ENCODE measurements around the gene SMARCAL1.

DNA sequence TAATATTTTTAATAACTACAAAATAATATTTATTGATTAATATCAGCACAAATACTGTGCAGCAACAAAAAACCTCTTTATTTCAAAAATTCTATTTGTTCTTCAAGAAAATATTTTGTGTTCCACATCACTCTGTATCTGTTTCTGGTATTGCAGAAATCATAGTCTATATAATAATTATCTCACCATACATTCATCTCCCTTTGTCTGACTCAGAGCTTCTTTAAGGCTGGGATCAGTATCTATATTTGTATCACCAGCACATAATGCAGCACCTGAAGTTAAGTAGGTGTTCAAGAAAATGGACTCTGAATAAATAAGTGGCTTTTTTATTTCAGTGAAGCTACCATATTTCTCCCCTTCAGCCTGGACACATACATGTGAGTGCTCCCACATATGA is 38.4 kb upstream of the SMARCAL1 start:
- no peak for TF ChIP-seq POLR2AphosphoS5 (IDR thresholded peaks at IDR 0.05; ENCODE audit: low read depth, low read length)
- TF ChIP-seq CTCF (IDR thresholded peaks at IDR 0.05), result no peak
- TF ChIP-seq REST (IDR thresholded peaks at IDR 0.05; ENCODE audit: insufficient read depth in 1 of 2, low read depth in 2 of 2, low read length in 1 of 2), result no peak
- TF ChIP-seq TCF7L2 (IDR thresholded peaks at IDR 0.05; ENCODE audit: low read depth, low read length), result no peak
- TF ChIP-seq SIN3A (IDR thresholded peaks at IDR 0.05; ENCODE audit: borderline replicate concordance, insufficient read depth, low read depth, low read length), result no peak
